ENCODE data around the gene RNF130. TPM values are rescaled to one million over a fixed set of nuclear protein-coding genes. Genes with fewer than 3 reads are reported as not detected.
"Not testable (repeated sequence)": the region's sequence is repeated elsewhere in the genome, so short reads cannot be mapped to it uniquely, and the experiment has no call there.

The RNF130 gene
- total RNA-seq, 1 donor from 2014 or later, result 43.4 TPM

DNA sequence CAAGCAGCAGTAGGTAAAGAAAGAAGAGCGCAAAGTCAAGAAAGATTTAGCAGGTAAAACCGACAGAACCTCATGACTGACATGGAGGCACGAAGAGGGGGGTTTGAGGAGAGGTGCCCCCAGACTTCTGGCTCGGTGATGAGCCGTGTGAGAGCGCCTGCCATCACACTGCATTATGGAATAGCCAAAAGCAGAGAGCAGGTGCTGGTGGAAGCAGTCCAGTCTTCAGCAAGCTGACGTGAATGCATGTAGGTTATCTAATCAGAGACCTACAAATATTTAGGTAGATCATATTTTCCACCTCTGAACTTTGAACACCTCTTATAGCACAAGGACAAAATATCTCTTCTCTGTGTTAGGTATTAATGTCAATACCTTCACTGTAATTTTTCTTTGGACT, 68.4 kb downstream of the RNF130 start:
- peaks cover 10% of the 10 kb centered on the region for H3K36me3 Mint-ChIP-seq (ENCODE audit: low read depth)
- H3K27ac Mint-ChIP-seq (ENCODE audit: unreplicated experiment), result no peak overlapping the region
- TF ChIP-seq, protein P1, sequence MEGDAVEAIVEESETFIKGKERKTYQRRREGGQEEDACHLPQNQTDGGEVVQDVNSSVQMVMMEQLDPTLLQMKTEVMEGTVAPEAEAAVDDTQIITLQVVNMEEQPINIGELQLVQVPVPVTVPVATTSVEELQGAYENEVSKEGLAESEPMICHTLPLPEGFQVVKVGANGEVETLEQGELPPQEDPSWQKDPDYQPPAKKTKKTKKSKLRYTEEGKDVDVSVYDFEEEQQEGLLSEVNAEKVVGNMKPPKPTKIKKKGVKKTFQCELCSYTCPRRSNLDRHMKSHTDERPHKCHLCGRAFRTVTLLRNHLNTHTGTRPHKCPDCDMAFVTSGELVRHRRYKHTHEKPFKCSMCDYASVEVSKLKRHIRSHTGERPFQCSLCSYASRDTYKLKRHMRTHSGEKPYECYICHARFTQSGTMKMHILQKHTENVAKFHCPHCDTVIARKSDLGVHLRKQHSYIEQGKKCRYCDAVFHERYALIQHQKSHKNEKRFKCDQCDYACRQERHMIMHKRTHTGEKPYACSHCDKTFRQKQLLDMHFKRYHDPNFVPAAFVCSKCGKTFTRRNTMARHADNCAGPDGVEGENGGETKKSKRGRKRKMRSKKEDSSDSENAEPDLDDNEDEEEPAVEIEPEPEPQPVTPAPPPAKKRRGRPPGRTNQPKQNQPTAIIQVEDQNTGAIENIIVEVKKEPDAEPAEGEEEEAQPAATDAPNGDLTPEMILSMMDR (IDR thresholded peaks at IDR 0.05), result no peak
- peaks cover 9% of the 10 kb centered on the region for H3K9me3 Mint-ChIP-seq (ENCODE audit: low read depth)
- no peaks in the 10 kb centered on the region for H3K27me3 Mint-ChIP-seq (ENCODE audit: low read depth)
- H3K4me3 Mint-ChIP-seq (ENCODE audit: unreplicated experiment), result no peak overlapping the region
- peaks cover 20% of the 10 kb centered on the region for H3K4me1 Mint-ChIP-seq (ENCODE audit: low read depth)
- DNase-seq (ENCODE audit: low spot score), result no peak

DNA sequence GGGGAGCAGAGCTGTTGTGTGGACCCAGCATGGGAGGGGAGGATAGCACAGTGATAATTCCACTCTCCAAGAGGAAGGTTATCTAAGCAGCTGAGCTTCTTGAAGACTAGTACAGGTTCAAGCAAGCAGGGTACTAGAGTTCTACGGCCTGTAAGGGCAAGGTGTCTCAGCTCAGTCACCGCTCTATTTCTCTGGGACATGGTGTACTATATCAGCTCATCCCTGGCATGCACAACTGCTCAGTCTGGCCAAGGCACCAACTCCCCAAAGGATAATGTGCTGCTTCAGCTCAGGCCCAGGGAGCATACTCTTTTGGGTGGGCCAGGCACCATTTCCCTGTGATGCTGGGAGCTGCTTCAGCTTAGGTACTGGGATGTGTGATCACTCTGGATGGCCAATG, 69.8 kb downstream of the RNF130 start:
- H3K36me3 Mint-ChIP-seq (ENCODE audit: low read depth), result peaks cover 10% of the 10 kb centered on the region
- H3K4me1 Mint-ChIP-seq (ENCODE audit: low read depth), result peaks cover 14% of the 10 kb centered on the region
- no peak overlapping the region for H3K27ac Mint-ChIP-seq (ENCODE audit: unreplicated experiment)
- no peak for DNase-seq (ENCODE audit: low spot score)
- peaks cover 10% of the 10 kb centered on the region for H3K9me3 Mint-ChIP-seq (ENCODE audit: low read depth)
- no peaks in the 10 kb centered on the region for H3K27me3 Mint-ChIP-seq (ENCODE audit: low read depth)
- H3K4me3 Mint-ChIP-seq (ENCODE audit: unreplicated experiment), result no peak overlapping the region
- TF ChIP-seq, protein P1 (IDR thresholded peaks at IDR 0.05), result no peak

DNA sequence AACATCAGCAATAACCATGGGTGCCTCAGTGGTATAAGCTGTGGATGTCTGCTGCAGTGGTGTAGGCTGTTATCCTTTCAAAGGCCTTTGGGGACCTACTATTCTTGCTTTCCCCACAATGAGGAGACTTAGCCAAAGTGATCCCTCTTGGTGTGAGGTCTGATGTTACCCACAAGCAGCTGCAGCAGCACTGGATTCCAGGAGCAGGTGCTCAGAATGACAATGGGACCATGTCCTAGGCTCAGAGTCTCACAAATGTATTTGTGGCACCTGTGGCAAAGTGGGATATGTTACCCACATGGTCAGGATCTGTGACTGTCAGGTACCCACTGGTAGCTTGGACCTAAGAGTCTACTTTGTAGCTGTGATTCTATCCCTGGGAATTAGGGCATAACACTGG, 70.4 kb downstream of the RNF130 start:
- no peaks in the 10 kb centered on the region for H3K27me3 Mint-ChIP-seq (ENCODE audit: low read depth)
- no peak for DNase-seq (ENCODE audit: low spot score)
- TF ChIP-seq, protein P1 (IDR thresholded peaks at IDR 0.05), result no peak
- H3K36me3 Mint-ChIP-seq (ENCODE audit: low read depth), result peaks cover 10% of the 10 kb centered on the region
- H3K4me3 Mint-ChIP-seq (ENCODE audit: unreplicated experiment), result no peak overlapping the region
- H3K4me1 Mint-ChIP-seq (ENCODE audit: low read depth), result peaks cover 8% of the 10 kb centered on the region
- no peak overlapping the region for H3K27ac Mint-ChIP-seq (ENCODE audit: unreplicated experiment)
- peaks cover 14% of the 10 kb centered on the region for H3K9me3 Mint-ChIP-seq (ENCODE audit: low read depth)

DNA sequence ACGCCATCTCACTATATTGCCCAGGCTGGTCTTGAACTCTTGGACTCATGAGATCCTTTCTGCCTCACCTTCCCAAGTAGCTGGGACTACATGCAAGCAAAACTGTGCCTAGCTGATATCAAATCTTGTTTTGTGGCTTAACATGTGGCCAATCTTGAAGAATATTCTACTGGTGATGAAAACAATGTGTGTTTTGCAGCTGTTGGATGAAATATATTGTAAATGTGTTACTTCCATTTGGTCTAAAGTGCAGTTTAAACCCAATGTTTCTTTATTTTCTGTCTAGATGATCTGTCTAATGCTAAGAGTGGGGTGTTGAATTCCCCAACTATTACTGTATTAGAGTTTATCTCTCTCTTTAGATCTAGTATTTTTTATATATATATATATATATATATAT, 73.1 kb downstream of the RNF130 start:
- DNase-seq (ENCODE audit: low spot score), result no peak
- no peak overlapping the region for H3K27ac Mint-ChIP-seq (ENCODE audit: unreplicated experiment)
- H3K27me3 Mint-ChIP-seq (ENCODE audit: low read depth), result no peaks in the 10 kb centered on the region
- H3K9me3 Mint-ChIP-seq (ENCODE audit: low read depth), result peaks cover 30% of the 10 kb centered on the region
- no peak overlapping the region for H3K4me3 Mint-ChIP-seq (ENCODE audit: unreplicated experiment)
- H3K36me3 Mint-ChIP-seq (ENCODE audit: low read depth), result peaks cover 21% of the 10 kb centered on the region
- no peaks in the 10 kb centered on the region for H3K4me1 Mint-ChIP-seq (ENCODE audit: low read depth)
- TF ChIP-seq, protein P1 (IDR thresholded peaks at IDR 0.05), result no peak

DNA sequence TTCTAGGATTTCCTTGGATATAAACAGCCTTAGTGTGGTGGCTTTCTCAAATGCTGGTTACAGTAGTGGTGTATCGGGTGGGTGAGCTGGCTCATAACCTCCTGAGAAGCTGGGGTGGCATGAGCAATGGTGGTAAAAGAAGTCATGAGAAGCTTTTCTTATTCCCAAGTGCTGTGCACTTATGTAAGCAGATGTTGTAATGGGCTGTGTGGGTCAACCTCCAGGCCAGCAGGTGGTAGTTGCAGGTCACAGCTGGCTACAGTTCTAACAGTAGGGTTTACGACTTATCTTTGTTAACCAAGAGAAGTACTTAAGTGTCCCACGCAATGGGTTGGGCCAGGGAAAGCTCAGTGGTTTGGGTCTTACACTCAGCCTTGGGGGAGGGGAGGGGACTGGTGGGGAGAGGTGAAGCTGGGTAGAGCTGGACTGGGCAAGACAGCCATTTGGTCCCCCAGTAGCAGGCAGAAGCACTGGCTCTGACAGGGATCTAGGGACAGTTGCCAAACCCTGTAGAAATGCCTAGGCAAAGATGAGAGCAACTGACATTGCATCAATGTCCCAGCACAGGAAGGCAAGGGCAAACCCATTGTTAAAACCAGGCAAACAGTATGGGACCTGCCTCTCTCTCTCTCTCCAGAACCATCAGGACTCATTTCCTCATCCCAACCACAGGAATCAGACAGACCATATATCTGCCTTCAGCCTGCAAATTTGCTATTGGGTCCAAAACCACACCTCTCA, 76.8 kb downstream of the RNF130 start:
- DNase-seq (ENCODE audit: low spot score), result no peak
- Mint-ChIP-seq H3K4me3 (ENCODE audit: unreplicated experiment) (no peak overlapping the region), H3K27ac (ENCODE audit: unreplicated experiment) (no peak overlapping the region), H3K27me3 (ENCODE audit: low read depth) (no peaks in the 10 kb centered on the region), H3K36me3 (ENCODE audit: low read depth) (peaks cover 17% of the 10 kb centered on the region), H3K9me3 (ENCODE audit: low read depth) (peaks cover 32% of the 10 kb centered on the region), H3K4me1 (ENCODE audit: low read depth) (no peaks in the 10 kb centered on the region)
- TF ChIP-seq, protein P1 (IDR thresholded peaks at IDR 0.05), result no peak

DNA sequence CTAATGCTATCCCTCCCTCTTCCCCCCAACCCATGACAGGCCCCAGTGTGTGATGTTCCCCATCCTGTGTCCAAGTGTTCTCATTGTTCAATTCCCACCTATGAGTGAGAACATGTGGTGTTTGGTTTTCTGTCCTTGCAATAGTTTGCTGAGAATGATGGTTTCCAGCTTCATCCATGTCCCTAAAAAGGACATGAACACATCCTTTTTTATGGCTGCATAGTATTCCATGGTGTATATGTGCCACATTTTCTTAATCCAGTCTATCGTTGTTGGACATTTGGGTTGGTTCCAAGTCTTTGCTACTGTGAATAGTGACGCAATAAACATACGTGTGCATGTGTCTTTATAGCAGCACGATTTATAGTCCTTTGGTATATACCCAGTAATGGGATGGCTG, 78.7 kb downstream of the RNF130 start:
- H3K4me3 Mint-ChIP-seq (ENCODE audit: unreplicated experiment); H3K4me1 Mint-ChIP-seq (ENCODE audit: low read depth); H3K27me3 Mint-ChIP-seq (ENCODE audit: low read depth); H3K27ac Mint-ChIP-seq (ENCODE audit: unreplicated experiment); DNase-seq (ENCODE audit: low spot score): not testable (repeated sequence)
- H3K9me3 Mint-ChIP-seq (ENCODE audit: low read depth), result peaks cover 35% of the 10 kb centered on the region
- peaks cover 18% of the 10 kb centered on the region for H3K36me3 Mint-ChIP-seq (ENCODE audit: low read depth)

Measured in chondrocyte (in vitro differentiated cells).